ENCODE measurements around the gene ARVCF. TPM values are rescaled to one million over a fixed set of nuclear protein-coding genes. Genes with fewer than 3 reads are reported as not detected.

The ARVCF gene
- total RNA-seq, 1 experiment from 2014 or later = 3.4 TPM

DNA sequence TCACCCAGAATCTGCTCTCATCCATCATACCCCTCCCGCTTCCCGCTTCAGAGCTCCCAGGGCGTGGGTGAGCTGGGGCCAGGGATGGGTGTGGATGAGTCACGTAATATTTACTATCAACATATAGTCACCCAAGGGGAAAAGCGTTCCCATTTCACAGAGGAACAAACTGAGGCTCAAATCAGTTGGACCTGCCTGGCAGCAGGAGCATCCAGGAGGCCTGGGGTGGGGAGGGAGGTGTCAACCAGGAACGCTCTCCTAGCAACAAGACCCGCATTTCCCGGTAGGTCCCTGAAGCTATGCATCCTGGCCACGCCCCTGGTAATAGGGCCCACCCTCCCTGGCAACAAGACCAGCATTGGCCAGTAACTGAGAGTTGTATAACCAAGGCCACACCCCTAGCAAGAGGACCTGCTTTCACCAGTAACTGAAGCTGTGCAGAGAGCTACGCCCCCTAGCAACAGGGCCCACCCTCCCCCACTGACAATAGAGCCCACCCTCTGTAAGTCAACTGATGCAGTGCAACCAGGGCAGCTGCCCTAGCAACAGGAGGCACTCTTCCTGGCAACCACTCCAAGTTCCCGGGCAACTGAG is 42.3 kb downstream of the ARVCF start:
- peak; percentile 64 for DNase-seq (ENCODE audit: low read depth)

- no peak for DNase-seq (ENCODE audit: low read depth)
Measured at GRCh38 chr22:19973551-19974267, 42.9 kb downstream of the ARVCF start.

GRCh38 chr22:19972652-19973550 is 43.7 kb downstream of the ARVCF start:
- no peak for DNase-seq (ENCODE audit: low read depth)

DNA sequence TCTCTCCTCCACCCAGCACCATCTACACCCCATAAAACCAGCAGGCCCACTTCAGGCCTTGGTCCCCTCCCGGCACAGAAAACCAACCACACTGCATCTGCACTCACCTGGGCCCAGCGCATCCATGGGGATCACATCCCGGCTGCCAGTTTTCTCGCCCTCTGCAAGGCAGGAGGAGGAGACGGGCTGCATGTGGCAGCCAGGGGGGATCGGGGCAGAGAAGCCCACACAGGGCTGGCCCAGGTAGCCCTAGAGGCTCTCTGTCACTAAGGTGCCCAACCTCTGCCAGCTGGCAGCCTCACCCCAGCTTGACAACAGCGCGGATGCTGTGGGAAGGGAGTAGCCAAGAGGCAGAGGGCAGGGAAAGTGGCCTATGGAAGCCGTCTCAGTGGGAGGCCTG is 44.4 kb downstream of the ARVCF start:
- DNase-seq (ENCODE audit: low read depth) = no peak

DNA sequence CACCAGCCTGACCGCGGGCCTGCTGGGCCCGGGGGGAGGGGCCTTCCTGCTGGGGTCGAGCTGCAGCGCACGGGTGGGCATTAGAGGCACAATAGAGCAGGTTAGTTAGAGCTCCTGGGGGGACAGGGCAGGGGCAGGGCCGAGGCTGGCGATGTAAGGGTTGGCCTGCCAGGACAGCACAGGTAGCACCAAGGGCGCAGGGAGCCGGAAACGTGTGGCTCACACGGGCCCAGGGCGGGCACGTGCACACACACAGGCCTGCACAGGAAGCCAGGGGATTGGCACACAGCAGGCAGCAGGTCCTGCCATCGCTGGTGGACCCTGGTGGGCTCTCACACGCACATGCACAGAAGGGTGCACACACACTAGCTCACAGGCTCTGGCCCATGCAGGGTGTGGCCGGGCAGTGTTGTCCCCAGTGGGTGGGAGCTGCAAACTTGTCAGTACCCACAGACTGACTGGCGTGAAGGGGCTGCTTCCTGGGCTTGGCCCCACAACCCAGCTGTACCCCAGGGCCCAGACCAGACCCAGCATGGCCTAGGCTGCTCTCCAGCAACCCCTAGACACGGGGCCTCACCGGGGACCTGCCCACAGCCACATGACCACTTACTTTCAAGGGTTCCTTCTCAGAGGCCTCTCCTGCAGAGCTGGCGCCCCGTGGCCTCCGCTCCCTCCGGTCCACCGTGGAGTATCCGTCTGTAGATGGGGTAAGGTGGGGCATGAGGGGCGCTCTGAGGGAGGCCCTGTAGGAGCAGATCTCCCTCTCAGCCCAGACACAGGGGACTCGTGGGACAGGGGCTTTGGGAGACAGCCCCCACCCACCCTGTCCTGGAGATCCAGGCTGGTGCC is 45.1 kb downstream of the ARVCF start:
- DNase-seq (ENCODE audit: low read depth) = no peak

DNA sequence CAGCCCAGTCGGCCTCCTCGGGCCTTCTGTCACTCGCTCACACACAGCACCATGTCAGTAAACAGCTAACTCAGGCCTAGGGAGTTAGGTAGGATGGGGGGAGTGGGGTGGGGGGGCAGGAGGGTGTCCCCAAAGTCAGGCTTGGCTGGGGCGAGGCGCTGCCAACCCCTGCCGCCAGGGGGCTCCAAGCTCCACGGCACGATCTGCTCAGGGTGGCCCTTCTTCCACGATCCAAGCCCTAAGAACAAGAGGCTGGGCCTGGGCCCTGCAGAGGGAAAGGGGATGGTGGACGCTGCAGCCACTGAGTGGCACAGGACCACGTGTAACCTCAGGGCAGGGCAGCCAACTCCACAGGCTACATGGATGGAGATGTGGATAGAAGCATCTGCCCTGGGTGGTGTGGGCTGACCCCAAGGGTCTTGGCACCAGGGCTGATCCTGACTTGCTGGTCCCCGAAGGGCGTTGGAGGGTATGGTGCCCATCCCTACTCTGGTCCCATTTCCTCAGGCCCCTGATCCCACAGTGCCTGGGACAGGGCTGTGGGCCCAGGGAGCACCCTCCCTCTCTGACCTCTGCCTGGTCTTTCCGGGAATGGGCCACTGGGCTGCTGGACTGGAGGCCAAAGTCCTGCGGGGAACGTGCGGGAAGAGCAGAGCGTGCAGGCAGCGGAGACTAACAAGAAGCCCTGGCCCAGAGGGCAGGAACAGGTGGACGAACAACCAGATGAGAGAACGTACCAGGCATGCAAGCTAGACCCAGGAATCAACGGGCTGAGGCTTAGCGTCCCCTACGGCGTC is 45.9 kb downstream of the ARVCF start:
- peak; percentile 65 for DNase-seq (ENCODE audit: low read depth)

- DNase-seq (ENCODE audit: low read depth) = no peak
Measured at GRCh38 chr22:19970031-19970478, 46.6 kb downstream of the ARVCF start.

- DNase-seq (ENCODE audit: low read depth) = no peak
Measured at GRCh38 chr22:19969141-19969928, 47.3 kb downstream of the ARVCF start.

- no peak for DNase-seq (ENCODE audit: low read depth)
Measured at GRCh38 chr22:19968450-19968891, 48.2 kb downstream of the ARVCF start.

DNA sequence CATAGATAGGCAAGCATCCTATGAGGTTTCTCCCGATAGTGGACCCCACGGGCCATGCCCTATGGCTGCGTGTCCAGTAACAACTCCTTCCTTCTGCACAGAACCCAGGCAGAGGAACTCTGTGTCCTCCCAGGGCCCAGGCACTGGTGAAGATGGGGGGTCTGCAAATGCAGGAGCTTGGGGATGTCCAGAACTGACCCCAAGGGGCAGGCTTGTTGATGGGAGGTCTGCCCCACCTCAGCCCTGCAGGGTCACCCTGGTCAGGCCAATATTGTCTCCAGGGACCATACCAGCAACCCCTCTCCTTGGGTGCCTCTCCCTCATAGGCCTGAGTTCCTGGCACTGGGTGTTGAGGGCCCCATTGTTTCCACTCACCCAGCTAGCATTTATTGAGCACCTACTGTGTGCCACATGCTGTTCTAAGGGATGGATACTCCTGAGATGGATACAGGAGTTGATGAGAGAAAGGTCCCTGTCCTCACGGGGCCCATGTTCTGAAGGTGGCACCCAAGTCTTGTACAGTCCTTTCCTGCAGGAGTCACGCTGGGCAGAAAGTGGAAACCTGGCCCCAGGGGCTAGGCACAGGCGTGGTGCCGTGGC is 48.7 kb downstream of the ARVCF start:
- no peak for DNase-seq (ENCODE audit: low read depth)

DNA sequence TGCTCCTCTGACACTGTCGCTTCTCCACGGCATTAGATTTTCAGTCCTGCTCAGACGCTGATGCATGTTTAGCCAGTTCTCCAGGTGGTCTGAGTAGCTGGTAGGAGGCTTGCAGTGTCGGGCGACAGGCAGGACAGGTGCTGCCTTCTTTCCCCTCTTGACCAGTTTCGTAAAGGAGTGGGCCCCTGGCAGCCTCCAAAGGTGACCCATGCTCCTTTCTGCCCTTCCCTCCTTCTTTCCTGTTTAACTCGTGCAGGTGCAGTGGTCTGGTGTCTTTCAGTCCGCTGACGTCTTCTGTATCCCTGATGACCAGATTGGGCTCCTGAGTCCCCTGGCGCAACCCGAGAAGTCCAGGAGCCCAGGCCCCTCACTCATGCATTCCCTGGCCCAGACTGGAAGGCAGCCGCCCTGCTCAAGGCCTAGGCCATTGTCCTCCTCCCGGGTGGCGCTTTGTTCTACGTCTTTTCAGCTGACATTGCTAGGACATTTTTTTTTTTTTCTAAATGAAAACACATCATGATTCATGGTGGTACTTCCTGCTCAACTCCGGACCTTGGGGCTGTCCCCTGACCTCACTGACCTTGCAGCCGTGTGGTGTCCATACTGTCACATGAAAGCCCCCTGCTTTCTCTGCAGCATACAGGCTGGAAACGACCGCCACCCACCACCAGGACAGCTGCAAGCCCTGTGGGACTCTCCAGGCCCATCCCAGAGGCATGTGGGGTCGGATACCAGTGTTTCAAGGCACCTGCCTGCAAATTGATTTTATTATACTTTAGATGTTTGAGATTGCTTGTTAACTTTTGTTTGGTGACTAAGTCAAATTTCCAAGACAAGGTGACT is 49.5 kb downstream of the ARVCF start:
- no peak for DNase-seq (ENCODE audit: low read depth)

DNA sequence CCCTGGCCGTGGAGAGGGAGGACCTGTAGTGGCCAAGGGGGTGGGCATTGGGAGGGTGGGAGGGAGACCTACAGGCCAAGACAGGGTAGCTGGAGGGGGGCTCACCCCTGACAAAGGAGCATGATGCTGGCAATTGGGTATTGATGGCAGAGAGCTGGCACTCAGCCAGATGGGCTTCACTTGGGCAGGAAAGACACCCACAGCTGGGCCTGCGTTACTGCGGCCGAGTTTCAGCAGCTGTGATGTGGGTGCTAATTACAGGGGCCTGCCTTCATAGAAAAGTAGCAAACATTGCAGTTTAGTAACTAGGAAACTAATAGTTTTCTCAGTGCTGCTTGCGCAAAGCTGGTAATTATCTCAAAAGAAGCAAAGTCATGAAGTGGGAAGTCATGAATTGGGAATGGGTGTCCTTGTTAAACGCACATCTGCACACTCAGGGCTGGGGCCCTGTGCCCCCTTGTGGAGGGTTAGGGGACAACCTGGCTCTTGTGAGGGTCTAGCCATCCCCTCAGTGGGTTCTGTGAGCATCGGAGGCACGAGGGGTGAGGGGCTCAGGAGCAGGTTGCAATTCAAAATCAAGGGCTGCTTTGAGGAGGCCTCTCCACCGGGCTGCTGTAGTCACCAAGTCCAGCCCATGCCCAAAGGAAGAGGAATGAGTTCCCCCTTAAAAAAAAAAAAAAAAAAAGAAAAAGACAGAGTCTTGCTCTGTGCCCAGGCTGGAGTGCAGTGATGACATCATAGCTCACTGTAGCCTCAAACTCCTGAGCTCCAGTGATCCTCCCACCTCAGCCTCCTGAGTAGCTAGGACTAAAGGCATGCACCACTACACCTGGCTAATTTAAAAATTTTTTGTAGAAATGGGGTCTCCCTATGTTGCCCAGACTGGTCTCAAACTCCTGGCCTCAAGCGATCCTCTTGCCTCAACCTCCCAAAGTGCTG is 50.6 kb downstream of the ARVCF start:
- DNase-seq (ENCODE audit: low read depth) = no peak

DNA sequence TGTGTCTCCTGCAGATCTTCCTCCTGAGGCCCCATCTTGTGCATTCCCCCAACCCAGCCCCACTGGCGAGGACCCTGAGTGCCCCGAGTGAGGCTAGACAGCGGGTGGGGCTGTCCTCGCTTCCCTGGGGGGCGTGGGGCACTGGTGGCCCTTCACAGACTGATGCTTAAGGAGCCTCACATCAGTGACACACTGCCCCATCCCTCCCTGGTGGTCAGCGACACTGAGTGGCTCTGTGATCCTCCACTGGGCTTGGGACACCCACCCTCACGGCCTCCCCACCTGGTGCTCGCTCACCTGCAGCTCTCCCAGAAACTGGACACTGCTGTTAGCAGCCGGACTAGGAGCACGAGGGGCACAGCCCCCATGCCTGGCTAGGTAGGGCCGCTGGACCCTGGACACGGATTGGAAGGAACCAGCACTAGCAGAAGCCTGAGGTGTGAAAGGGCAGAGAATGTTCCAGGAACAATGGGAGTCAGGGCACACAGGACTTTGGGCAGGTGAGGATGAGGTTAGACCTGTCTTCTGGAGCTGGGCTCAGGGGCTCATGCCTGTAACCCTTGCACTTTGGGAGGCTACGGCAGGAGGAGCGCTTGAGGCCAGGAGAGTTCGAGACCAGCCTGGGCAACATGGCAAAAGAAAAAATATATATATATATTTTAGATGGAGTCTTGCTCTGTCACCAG is 51.8 kb downstream of the ARVCF start:
- DNase-seq (ENCODE audit: low read depth) = no peak

- DNase-seq (ENCODE audit: low read depth) = no peak
Measured at GRCh38 chr22:19963863-19964642, 52.6 kb downstream of the ARVCF start.

- DNase-seq (ENCODE audit: low read depth) = peak; percentile 91
Measured at GRCh38 chr22:19962909-19963806, 53.5 kb downstream of the ARVCF start.
